ENCODE data around the gene HIVEP3.

The HIVEP3 gene

DNA sequence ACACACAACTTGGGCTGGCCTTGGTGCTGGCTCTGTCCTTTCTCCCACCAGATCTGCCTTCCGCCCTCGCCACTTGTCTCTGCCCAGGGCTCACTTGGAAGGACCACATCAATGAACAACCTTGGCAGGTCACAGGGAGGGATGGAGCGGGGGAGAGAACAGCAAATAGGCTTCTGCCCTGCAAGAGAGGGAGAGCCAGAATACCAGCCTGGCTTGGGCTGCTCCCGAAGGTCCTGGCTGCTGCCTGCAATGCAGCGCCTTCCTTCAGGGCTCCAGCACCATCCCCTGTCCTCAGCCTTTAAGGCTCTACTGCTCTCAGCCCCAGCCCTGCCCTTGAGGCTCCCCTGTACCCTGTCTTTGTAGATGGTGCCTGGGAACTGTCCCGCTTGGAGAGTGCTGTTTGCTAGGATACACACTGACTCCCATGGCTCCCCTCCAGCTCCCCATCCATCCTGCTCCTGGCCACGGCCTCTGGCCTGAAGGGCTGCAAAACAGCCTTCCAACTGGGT, 43.8 kb downstream of the HIVEP3 start:
- DNase-seq (ENCODE audit: low read depth in 1 of 2, low spot score in 1 of 2), result no peak

DNA sequence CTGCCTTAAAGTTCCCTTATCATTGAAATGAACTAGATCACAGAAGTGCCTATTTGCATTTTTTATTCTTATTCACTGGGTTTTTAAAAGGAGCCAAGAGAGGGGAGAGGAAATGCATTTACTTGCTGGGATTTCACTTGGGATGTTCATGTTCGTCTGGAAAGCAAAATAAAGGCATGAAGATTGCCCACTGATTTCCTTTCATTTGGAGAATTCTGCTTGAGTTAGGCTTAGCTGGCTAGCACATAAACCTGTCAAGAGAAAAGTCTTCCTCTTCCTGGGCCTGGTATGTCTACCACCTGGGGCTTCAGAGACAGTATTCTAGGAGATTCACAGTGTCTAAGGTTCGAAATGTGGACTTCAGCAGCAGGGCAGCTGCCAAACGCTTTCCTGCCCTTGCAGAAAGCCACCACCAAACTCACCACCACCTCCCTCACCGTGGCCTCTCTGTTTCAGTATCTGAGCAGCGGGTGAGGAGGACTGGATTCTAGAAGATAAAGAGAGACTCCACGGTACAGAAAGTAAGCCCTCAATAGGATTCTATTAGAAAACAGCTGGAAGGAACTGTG, 44.5 kb downstream of the HIVEP3 start:
- DNase-seq (ENCODE audit: low read depth in 1 of 2, low spot score in 1 of 2), result no peak

- no peak for DNase-seq (ENCODE audit: low read depth in 1 of 2, low spot score in 1 of 2)
Observed at GRCh38 chr1:41872074-41872473, 46.6 kb downstream of the HIVEP3 start.

DNA sequence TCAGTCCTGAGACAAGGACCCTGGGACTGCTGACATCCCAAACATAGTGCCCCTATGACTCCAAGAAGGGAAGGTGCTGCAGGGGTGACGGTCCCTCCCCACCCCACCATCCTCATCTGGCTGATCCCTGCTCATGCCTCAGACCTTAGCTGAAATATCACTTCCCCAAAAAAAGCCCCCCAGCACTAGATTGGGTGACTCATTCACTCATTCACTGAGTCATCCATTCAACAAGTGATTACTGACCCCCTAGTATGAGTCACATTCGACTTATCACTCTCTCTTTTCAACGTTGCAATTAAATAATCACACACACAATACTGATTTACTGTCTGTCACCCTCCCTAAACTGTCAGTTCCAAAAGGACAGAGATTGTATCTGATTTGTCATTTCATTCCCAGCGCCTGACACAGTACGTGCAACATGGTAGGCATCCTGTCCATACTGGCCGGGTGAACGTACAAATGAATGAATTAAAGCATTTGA, 48.6 kb downstream of the HIVEP3 start:
- no peak for DNase-seq (ENCODE audit: low read depth in 1 of 2, low spot score in 1 of 2)

GRCh38 chr1:41868241-41868998, 50.3 kb downstream of the HIVEP3 start:
- DNase-seq (ENCODE audit: low read depth in 1 of 2, low spot score in 1 of 2), result no peak

DNA sequence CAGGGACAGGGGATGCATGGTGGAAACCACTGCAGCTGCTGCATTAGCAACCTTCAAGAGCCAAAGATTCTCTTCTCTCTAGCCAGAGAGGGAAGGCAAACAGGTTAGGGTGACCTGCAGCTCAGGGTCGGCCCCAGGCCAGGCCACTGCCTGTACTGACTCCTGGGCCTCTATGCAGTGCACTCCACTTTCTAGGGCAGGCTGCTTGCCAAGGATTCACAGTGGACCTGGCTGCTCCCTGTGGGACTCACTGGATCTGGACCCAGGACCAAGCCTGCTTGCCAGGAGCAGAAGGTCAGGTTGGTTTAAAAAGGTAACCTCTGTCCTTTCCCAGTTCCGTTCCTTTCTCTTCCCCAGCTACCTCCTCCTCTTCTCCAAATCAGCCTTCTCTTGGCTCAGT, 52.4 kb downstream of the HIVEP3 start:
- DNase-seq (ENCODE audit: low read depth in 1 of 2, low spot score in 1 of 2), result no peak

- DNase-seq (ENCODE audit: low read depth in 1 of 2, low spot score in 1 of 2), result no peak
Observed at GRCh38 chr1:41864471-41865040, 54.2 kb downstream of the HIVEP3 start.

DNA sequence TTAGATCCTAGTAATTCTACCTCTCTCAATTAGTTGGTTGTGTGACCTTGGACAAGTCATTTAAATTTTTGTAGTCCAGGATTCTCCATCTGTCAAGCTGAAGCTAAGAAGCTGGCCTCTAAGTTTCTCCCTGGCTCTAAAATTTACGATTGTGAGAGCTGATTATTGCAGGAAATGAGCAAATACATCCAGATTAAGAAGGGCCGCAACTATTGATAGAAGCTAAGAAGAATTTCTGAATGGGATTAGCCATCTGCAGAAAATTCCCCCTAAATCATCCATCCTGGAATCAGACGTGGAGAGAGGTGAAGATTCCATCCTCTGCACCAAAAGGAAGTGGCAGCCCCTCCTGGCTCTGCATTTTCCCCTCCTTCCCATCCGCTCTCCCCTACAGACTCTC, 55.0 kb downstream of the HIVEP3 start:
- DNase-seq (ENCODE audit: low read depth in 1 of 2, low spot score in 1 of 2), result no peak

DNA sequence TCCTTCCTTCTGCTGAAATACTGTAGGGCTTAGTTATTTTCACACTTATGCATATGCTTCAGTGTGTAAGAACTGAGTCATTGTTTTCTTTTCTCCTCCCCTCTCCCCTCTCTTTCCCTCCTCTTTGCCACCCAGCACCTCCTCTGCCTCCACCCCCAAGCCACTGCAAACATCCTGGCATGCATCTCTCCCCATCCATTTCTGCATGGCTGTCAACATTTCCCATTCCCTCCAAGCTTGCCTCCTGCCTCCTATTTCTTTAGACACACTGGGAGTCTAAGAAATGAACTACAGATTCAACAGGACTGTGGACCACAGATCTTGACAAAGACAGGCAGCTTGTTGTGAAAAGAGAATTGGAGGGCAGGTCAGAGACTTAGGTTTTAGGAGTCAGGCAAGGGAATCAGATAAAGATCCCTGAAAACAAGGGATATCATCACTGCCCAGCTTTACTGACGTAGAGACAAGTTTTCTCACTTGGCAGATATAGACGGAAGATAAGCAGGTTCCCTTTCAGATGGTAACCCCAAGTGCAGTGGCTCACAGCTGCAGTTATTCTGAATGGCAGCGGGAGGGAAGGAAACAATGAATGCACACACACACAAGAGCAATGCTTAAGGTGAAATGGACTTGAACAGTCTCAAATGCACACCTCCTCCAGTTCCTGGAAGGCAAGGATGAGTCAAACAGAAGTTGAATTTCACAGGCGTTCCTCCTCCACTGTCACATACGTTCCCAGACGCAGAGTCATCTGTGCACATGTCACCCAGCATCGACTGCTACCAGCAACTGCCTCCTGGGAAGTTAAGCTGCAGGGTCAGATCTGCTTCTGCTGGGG, 56.1 kb downstream of the HIVEP3 start:
- DNase-seq (ENCODE audit: low read depth in 1 of 2, low spot score in 1 of 2), result peak in 1 of 2 donors; percentile 14

- no peak for DNase-seq (ENCODE audit: low read depth in 1 of 2, low spot score in 1 of 2)
Observed at GRCh38 chr1:41861535-41862383, 57.0 kb downstream of the HIVEP3 start.

GRCh38 chr1:41860771-41861170, 58.0 kb downstream of the HIVEP3 start:
- DNase-seq (ENCODE audit: low read depth in 1 of 2, low spot score in 1 of 2), result no peak

- no peak for DNase-seq (ENCODE audit: low read depth in 1 of 2, low spot score in 1 of 2)
Observed at GRCh38 chr1:41860214-41860613, 58.5 kb downstream of the HIVEP3 start.

DNA sequence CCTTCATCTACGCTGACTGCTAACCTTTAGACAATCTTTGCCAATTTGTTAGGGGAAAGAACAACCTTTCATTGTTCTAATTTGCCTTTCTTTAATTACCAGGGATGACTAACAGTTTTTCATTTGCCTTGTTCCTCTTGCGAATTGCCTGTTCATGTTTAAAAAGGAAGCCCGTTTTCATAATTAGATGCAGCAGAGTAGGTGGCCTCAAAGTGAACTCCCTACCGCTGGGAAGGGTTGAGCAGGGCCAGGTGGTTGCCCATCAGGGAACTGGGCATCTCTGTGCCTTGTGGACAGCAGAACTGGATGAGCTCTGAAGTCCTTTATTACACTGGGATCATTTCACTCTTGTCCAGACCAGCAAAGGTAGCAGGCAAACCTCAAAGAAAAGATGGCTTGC, 59.0 kb downstream of the HIVEP3 start:
- no peak for DNase-seq (ENCODE audit: low read depth in 1 of 2, low spot score in 1 of 2)

GRCh38 chr1:41856944-41857285, 61.8 kb downstream of the HIVEP3 start:
- no peak for DNase-seq (ENCODE audit: low read depth in 1 of 2, low spot score in 1 of 2)

DNA sequence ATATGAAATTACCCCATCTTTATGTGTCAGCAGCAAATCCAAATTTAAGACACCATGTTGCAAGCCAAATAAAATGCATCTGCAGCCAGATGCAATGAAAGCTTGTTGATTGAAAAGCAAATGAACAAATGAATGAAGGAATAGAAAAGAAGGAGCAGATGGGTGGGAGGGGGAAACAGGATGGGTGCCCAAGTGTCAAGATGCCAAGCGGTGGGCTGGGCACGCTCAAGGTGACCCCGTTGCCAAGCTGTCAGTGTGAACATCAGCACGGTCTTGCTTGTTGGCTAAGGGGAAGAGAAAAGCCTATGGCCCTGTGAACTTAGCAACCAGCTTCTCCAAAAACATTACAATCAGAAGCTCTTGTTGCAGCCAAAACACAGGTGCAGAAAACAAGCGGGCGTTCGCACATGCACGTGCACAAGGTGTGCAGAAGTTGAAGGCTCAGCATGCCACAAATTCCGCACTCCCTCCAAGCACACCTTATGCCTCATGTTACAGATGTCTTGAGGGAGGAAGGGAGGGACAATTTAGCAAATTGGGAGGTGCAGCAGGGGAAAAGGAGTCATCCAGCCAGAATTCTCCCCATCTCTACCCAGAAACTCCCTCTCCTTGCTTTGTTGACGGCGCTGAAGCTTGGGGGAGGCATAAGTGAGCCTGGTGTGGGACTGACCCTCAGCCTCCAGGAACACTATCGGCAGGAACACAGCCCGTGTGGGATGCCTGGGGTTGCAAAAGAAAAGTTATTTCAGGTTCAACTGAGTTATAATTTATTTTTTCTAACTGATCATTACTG, 62.4 kb downstream of the HIVEP3 start:
- DNase-seq (ENCODE audit: low read depth in 1 of 2, low spot score in 1 of 2), result no peak

DNA sequence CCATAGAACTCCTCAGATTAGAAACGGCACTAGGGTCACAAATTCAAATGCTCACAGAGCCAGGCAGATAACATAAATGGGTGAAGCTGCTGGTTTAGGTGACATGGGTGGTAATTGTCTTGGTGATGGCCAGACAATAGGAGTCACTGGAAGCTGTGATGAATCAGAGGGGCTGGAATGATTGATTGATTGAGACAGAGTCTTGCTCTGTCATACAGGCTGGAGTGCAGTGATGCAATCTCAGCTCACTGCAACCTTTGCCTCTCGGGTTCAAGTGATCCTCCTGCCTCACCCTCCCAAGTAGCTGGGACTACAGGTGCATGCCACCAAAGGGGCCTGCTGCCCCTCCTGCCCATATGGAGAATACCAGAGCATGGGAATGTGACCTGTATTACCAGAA, 63.0 kb downstream of the HIVEP3 start:
- no peak for DNase-seq (ENCODE audit: low read depth in 1 of 2, low spot score in 1 of 2)

GRCh38 chr1:41853907-41854306, 64.8 kb downstream of the HIVEP3 start:
- DNase-seq (ENCODE audit: low read depth in 1 of 2, low spot score in 1 of 2), result no peak

- DNase-seq (ENCODE audit: low read depth in 1 of 2, low spot score in 1 of 2), result no peak
Observed at GRCh38 chr1:41852091-41852490, 66.6 kb downstream of the HIVEP3 start.

GRCh38 chr1:41851589-41851988, 67.1 kb downstream of the HIVEP3 start:
- no peak for DNase-seq (ENCODE audit: low read depth in 1 of 2, low spot score in 1 of 2)

DNA sequence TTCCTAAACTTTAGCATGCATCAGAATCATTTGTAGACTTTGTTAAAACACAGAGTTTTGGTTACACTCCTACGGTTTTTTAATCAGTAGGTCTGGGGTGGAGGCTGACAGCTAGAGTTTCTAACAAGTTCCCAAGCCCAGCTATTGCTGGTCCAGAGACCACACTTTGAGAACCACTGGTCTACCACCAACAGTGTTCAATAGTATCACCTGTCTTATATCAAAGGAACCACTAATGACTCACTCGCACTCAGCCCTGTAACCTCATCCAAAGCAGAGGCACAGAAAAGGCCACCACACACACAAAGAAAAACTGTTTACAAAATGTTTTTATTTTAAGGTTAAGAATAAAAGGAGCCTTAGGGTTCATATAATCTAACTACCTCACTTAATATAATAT, 68.7 kb downstream of the HIVEP3 start:
- DNase-seq (ENCODE audit: low read depth in 1 of 2, low spot score in 1 of 2), result no peak
